Gastroesophageal sphincter (tissue), 4 donors: ENCODE data around the gene OR5J2. TPM values are rescaled to one million over a fixed set of nuclear protein-coding genes. Genes with fewer than 3 reads are reported as not detected.

Source experiments
- ATAC-seq: fragments of 150-250 bp; one replicate; pipeline ENCODE4 v1.9.1; 2016; ENCODE audit warnings: mild to moderate bottlenecking, moderate library complexity
- H3K27ac ChIP-seq, 4 donors: fragments of 200-600 bp; sonication (generic) in 3 of 4; 1 replicate in 3 of 4; 2 replicates in 1 of 4; pipeline ENCODE4 v1.5.1; 2016 to 2019
- H3K27me3 ChIP-seq: fragments of 200-600 bp; sonication (generic); one replicate; pipeline ENCODE4 v1.5.1; 2019
- H3K36me3 ChIP-seq, 2 donors: fragments of 200-600 bp; sonication (generic); one replicate each; pipeline ENCODE4 v1.5.1; 2019; ENCODE audit warnings: control low read depth in 1 of 2
- H3K4me1 ChIP-seq, 3 donors: fragments of 200-600 bp; sonication (generic); 1 replicate in 2 of 3; 2 replicates in 1 of 3; pipeline ENCODE4 v1.5.1; 2016 to 2019; ENCODE audit warnings: control low read depth in 2 of 3
- H3K4me3 ChIP-seq, 2 donors: fragments of 200-600 bp; sonication (generic); one replicate each; pipeline ENCODE4 v1.5.1; 2019; ENCODE audit warnings: mild to moderate bottlenecking in 1 of 2, moderate library complexity in 1 of 2
- H3K9me3 ChIP-seq, 3 donors: fragments of 200-600 bp; sonication (generic); one replicate each; pipeline ENCODE4 v1.5.1; 2017 to 2019; ENCODE audit warnings: control low read depth in 2 of 3
- EP300 ChIP-seq: sonication (generic); formaldehyde crosslinking; IDR thresholded peaks from one replicate; pipeline ENCODE4 v1.6.1; 2017; ENCODE audit warnings: antibody characterized with exemption, mild to moderate bottlenecking
- POLR2A ChIP-seq, 2 donors: fragments of 450-650 bp; IDR thresholded peaks; one replicate each; pipeline ENCODE4 v1.6.1; 2017; ENCODE audit warnings: antibody characterized with exemption in 2 of 2, mild to moderate bottlenecking in 2 of 2, moderate library complexity in 1 of 2
- POLR2AphosphoS5 ChIP-seq: sonication (generic); formaldehyde crosslinking; IDR thresholded peaks from one replicate; pipeline ENCODE4 v1.6.1; 2017; ENCODE audit warnings: antibody characterized with exemption
- WGBS, 2 donors: methylation state at CpG; one replicate each; pipeline ENCODE4 v1.1.5; 2018; ENCODE audit warnings: low coverage in 1 of 2; 5-methylcytosine and 5-hydroxymethylcytosine counted together
- total RNA-seq, 4 donors: library from RNA; depleted of rRNA; stranded (reverse); fragments of >200 nt; gene quantifications; one replicate each; pipeline ENCODE4 v1.1.0, GENCODE V29; 2016
- TF ChIP-seq, protein P1 (sequence below), 4 experiments: fragments of 200-600 bp in 2 of 4; fragments of 450-650 bp in 2 of 4; sonication (generic) in 1 of 4; IDR thresholded peaks; one replicate each; pipeline ENCODE4 v1.5.1; 2017 to 2019; ENCODE audit warnings: antibody characterized with exemption in 4 of 4, mild to moderate bottlenecking in 2 of 4, moderate library complexity in 2 of 4

Gene OR5J2
- total RNA-seq, 4 donors from 2014 or later, result not detected

DNA sequence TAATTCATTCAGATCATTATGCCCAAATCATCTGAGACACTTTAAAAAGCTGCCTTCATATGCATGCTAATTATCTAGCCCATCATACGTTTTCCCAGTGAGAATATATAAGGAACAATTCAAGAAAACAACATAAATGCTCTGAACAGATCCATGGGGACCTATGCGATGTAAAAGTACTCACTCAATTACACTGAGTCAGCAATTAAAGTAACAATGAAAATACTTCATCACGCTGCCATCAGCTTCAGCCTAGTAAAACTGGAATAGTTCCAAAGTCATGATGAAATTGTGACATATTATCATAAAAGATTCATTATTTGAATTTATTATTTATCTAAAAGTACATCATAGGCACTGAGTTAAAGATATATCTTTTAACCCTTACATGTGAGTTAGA is 12.6 kb upstream of the OR5J2 start:
- no peak for ATAC-seq
- TF ChIP-seq, protein P1, sequence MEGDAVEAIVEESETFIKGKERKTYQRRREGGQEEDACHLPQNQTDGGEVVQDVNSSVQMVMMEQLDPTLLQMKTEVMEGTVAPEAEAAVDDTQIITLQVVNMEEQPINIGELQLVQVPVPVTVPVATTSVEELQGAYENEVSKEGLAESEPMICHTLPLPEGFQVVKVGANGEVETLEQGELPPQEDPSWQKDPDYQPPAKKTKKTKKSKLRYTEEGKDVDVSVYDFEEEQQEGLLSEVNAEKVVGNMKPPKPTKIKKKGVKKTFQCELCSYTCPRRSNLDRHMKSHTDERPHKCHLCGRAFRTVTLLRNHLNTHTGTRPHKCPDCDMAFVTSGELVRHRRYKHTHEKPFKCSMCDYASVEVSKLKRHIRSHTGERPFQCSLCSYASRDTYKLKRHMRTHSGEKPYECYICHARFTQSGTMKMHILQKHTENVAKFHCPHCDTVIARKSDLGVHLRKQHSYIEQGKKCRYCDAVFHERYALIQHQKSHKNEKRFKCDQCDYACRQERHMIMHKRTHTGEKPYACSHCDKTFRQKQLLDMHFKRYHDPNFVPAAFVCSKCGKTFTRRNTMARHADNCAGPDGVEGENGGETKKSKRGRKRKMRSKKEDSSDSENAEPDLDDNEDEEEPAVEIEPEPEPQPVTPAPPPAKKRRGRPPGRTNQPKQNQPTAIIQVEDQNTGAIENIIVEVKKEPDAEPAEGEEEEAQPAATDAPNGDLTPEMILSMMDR (IDR thresholded peaks at IDR 0.05), result no peak
- TF ChIP-seq POLR2A (IDR thresholded peaks at IDR 0.05) (no peak), EP300 (no peak), POLR2AphosphoS5 (no peak)
- H3K36me3 ChIP-seq, result no peaks in the 10 kb centered on the region
- 63 to 64% methylated on average over 3 of the region's 3 CpGs for WGBS, 2 donors
- H3K27me3 ChIP-seq, result no peaks in the 10 kb centered on the region
- H3K4me3 ChIP-seq, result no peak overlapping the region
- H3K9me3 ChIP-seq, result no peaks in the 10 kb centered on the region
- no peak overlapping the region for H3K27ac ChIP-seq
- H3K4me1 ChIP-seq, result no peaks in the 10 kb centered on the region

DNA sequence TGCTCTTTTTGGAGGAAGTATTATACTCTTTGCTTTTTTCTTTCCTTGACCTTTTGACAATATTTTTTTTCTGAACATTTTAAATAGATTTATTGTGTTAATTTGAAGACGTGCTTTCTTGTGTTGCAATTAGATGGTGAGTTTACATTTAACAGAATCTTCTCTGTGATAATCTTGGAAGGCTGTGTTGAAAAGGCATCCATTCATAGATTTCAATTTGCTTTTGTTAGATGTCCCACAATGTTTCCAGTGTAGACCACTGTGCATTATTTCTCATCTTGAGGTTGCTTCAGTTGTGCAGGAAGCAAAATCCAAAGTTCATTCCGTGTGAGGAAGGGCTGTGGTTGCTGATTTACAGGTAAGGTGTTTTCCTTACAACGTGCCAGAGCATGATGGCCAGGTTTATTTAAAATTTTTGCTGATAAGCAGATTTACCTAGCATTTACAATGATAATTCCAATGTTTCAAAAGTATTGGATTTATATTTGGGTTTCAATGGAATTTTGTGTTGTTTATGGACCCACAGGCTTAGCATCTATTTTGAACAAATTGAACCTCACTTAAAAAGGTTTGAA is 4.1 kb upstream of the OR5J2 start:
- H3K36me3 ChIP-seq, result no peaks in the 10 kb centered on the region
- 45% methylated on average over 3 of the region's 3 CpGs for WGBS, 2 donors

DNA sequence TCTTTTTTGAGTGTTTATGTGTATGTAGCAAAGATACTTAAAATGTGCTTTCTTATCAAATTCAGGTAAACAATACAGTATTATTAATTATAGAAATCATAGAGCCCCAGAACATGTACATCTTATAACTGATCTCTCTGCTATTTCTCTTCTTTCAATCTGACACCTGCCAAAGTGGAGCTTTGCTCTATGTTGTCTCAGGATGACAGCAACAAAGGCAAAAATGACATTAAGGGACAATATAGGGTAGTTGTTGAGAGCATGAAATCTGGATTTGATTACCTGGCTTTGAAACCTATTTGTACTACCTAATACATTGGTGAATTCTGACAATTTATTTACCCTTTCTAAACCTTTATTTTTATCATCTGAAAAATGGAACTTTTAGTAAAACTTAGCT is 7.0 kb downstream of the OR5J2 start:
- Histone ChIP-seq H3K36me3 (no peaks in the 10 kb centered on the region), H3K4me1 (no peaks in the 10 kb centered on the region), H3K27ac (no peak overlapping the region), H3K27me3 (no peaks in the 10 kb centered on the region), H3K9me3 (peaks cover 0 to 8% (median 0%) of the 10 kb centered on the region in 3 donors), H3K4me3 (no peak overlapping the region)
- TF ChIP-seq POLR2A (IDR thresholded peaks at IDR 0.05), result no peak
- no peak for TF ChIP-seq POLR2AphosphoS5
- TF ChIP-seq, protein P1 (IDR thresholded peaks at IDR 0.05), result no peak
- no peak for TF ChIP-seq EP300
- ATAC-seq, result no peak

More for the DNA sequence above, 4.1 kb upstream of the OR5J2 start:
- ATAC-seq, result no peak
- Histone ChIP-seq H3K9me3 (no peaks in the 10 kb centered on the region), H3K27ac (no peak overlapping the region), H3K4me1 (no peaks in the 10 kb centered on the region), H3K4me3 (no peak overlapping the region), H3K27me3 (no peaks in the 10 kb centered on the region)
- TF ChIP-seq POLR2A (IDR thresholded peaks at IDR 0.05), result no peak
- TF ChIP-seq, protein P1 (IDR thresholded peaks at IDR 0.05), result no peak

DNA sequence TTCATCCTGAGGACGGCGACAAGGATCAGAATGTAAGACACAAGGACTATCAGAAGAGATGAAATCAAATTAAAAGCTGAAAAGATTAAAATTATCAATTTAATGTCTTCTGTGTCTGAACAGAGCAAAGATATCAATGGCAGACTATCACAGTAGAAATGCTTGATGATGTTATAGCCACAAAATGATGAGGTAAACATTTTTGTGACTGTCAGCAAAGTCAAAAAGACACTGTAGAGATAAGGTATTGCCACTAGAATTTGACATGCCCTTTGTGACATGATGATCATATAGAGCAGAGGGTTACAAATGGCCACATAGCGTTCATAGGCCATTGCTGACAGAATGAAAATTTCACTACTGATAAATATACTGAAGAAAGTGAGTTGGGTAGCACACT is 12.2 kb downstream of the OR5J2 start:
- H3K27me3 ChIP-seq, result no peaks in the 10 kb centered on the region
- no peaks in the 10 kb centered on the region for H3K4me1 ChIP-seq
- H3K9me3 ChIP-seq, result peaks cover 0 to 6% (median 0%) of the 10 kb centered on the region in 3 donors
- no peaks in the 10 kb centered on the region for H3K36me3 ChIP-seq
- no peak overlapping the region for H3K4me3 ChIP-seq
- no peak for TF ChIP-seq POLR2AphosphoS5
- TF ChIP-seq, protein P1 (IDR thresholded peaks at IDR 0.05), result no peak
- TF ChIP-seq EP300, result no peak
- TF ChIP-seq POLR2A (IDR thresholded peaks at IDR 0.05), result no peak
- 81 to 90% methylated on average over 3 of the region's 3 CpGs for WGBS, 2 donors
- ATAC-seq, result no peak
- no peak overlapping the region for H3K27ac ChIP-seq

DNA sequence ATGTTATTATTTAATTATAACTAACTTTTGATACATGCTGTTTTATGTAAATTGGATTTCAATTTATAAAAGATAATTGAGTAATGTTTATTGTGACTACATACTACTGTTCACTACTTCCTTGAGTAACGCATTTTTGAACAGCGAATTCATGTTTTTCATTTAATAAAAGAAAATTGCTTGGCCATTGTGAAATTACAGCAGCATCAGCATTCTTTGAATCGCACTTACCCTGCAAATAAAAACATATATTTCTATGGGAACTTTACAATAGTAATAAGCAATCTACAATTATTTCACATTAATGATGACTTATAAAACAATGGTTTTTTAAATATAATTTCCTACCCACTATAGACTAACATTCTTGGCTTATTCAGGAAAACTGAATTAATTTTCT is 20.3 kb downstream of the OR5J2 start:
- H3K27ac ChIP-seq, result no peak overlapping the region
- 80 to 82% methylated on average over 3 of the region's 3 CpGs for WGBS, 2 donors
- no peaks in the 10 kb centered on the region for H3K36me3 ChIP-seq
- no peaks in the 10 kb centered on the region for H3K9me3 ChIP-seq
- H3K27me3 ChIP-seq, result no peaks in the 10 kb centered on the region
- no peaks in the 10 kb centered on the region for H3K4me1 ChIP-seq
- no peak for ATAC-seq
- no peak for TF ChIP-seq POLR2AphosphoS5
- TF ChIP-seq EP300, result no peak
- TF ChIP-seq, protein P1 (IDR thresholded peaks at IDR 0.05), result no peak
- no peak for TF ChIP-seq POLR2A (IDR thresholded peaks at IDR 0.05)
- no peak overlapping the region for H3K4me3 ChIP-seq
